GM18868 (cell line): ENCODE results near the gene TUBA8.
A peak's percentile ranks its signal among the peaks of the same experiment; 100 is the strongest.
"Not testable (repeated sequence)": the region's sequence is repeated elsewhere in the genome, so short reads cannot be mapped to it uniquely, and the experiment has no call there.

Experiments
- ATAC-seq: cut with Tn5 transposase; IDR thresholded peaks from one replicate; pipeline ENCODE4 v1.9.1; 2021; ENCODE audit warnings: mild to moderate bottlenecking, moderate library complexity; ENCODE audit not compliant: unreplicated experiment

Gene TUBA8

GRCh38 chr22:18104566-18104965 is 6.0 kb upstream of the TUBA8 start:
- ATAC-seq, result no peak

- not testable (repeated sequence) for ATAC-seq
These were observed 4.6 kb upstream of the TUBA8 start for GRCh38 chr22:18105981-18106380.

GRCh38 chr22:18106550-18107341 is 3.9 kb upstream of the TUBA8 start:
- ATAC-seq, result peak; percentile 57

- ATAC-seq, result no peak
These were observed 2.4 kb upstream of the TUBA8 start for GRCh38 chr22:18108187-18108586.

- no peak for ATAC-seq
These were observed 1.0 kb upstream of the TUBA8 start for GRCh38 chr22:18109410-18110193.

GRCh38 chr22:18110954-18111758 is 547 bp downstream of the TUBA8 start:
- no peak for ATAC-seq

- ATAC-seq, result no peak
These were observed 1.2 kb downstream of the TUBA8 start for GRCh38 chr22:18111759-18112330.

- ATAC-seq, result no peak
These were observed 1.8 kb downstream of the TUBA8 start for GRCh38 chr22:18112440-18112839.

- ATAC-seq, result no peak
These were observed 3.2 kb downstream of the TUBA8 start for GRCh38 chr22:18113680-18114394.

GRCh38 chr22:18114495-18114894 is 3.9 kb downstream of the TUBA8 start:
- no peak for ATAC-seq

GRCh38 chr22:18114976-18115652 is 4.5 kb downstream of the TUBA8 start:
- ATAC-seq, result no peak

GRCh38 chr22:18115906-18116371 is 5.3 kb downstream of the TUBA8 start:
- no peak for ATAC-seq

GRCh38 chr22:18116634-18117033 is 6.0 kb downstream of the TUBA8 start:
- no peak for ATAC-seq

- ATAC-seq, result no peak
These were observed 7.8 kb downstream of the TUBA8 start for GRCh38 chr22:18118345-18118915.

GRCh38 chr22:18119409-18120110 is 9.0 kb downstream of the TUBA8 start:
- ATAC-seq, result no peak

GRCh38 chr22:18120857-18121256 is 10.2 kb downstream of the TUBA8 start:
- ATAC-seq, result no peak

GRCh38 chr22:18121506-18121905 is 10.9 kb downstream of the TUBA8 start:
- no peak for ATAC-seq

- ATAC-seq, result no peak
These were observed 11.4 kb downstream of the TUBA8 start for GRCh38 chr22:18121954-18122554.
